ENCODE measurements around the gene CHN1.

CHN1 gene

DNA sequence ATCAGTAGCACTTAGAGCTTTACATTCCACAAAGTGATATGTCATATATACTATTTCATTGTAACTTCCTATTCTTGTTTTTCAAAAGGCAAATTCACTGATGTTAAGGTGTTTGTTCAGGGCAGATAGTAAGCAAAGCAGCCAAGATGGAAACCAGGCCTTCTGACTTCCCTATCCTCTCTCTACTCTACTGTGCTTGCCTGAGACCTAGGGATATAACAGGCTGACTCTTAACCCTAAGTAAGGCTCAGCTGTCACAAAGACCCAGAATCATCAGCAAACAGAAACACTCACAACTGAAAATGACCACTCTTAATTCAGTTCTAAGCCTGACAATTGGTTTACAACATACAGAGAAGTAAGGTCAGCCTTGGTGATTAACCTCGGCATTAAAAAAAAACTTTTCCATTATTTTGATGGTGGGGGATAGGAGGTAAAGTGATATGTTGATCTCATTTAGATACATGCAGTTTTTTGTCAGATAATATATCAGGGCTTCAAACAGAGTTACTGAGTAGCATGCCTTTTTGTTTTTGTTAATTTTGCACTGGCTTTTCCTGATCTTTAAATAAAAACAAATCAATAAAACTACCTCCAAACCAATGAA lies 145.5 kb downstream of the CHN1 start:
- no peak for DNase-seq

DNA sequence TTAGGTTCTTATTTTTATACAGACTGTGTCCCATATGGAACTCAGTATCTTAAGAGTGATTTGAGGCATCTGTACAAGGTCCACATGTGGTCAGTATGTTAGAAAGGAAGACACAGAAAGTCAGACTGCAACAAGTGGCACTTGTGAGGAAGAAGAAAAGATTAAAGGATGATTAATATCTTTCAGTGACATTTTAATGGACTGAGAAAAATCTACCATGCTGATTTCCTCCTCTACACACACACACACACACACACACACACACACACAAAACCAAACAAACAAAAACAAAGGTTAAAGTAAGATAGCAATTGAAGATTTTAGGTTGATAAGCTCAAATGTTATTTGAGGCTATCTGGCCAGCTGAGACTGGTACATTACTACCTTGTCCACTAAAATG lies 146.4 kb downstream of the CHN1 start:
- no peak for DNase-seq

DNA sequence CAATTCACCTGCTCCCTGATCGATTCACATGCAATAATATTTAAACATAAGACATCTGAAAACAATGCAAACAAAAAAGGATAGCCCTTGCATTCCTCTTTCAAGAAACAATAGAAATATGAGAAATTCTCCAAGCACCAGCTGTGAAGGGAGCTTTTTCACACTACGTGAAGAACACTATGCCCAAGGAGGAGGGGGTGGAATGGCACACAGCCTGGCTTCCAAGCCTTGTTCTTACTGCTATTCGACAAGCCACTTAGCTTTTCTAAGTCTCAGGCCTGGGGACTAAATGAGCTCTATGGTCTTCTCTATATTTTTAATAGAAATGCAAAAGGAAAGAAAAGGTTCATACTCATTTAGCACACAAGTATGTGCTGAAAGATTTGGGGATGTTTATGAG lies 148.7 kb downstream of the CHN1 start:
- no peak for DNase-seq

DNA sequence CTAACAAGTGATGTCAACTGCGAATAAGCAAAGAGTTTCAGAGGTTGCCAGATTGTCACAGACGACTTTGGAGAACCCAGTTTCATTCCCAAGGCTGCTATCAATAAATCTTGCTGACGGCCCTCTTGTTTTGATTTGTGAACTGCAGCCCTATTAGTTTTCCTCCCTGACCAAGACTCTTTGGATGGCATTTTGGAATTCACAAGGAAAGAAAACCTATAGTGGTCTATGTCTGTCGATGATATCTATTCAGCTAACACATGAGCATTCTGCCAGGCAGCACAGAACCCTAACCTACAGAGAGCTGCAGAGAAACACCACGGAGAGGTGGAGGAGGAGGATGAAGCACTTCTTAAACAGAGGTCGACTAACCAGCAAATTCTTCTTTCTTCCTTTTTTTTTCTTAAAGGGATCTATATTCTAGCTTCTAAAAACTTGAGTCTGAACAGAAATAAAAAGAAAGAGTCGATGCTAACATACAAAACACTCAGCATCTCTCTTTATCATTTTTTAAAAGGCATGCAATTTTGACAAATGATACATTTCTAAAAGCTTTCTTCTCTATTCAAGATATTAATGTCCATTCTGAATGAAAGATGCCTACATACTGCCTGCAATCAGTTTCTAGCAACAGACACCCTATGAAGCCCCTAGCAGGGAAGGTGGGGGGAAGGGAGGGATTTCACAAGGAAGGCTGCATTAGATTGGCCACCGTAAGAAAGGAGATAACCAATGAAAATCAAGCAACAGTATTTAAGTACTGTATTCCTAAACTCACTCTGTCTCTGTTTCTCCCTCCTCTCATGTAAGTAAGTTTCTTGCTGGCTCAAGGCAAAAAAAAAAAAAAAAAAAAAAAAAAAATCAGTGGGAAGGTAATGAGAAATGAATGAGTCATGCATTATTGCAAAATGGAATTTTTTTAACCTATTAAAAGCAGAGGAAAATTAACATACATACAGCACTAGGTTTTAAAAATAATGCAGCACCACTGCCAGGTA lies 157.9 kb downstream of the CHN1 start:
- DNase-seq = no peak

DNA sequence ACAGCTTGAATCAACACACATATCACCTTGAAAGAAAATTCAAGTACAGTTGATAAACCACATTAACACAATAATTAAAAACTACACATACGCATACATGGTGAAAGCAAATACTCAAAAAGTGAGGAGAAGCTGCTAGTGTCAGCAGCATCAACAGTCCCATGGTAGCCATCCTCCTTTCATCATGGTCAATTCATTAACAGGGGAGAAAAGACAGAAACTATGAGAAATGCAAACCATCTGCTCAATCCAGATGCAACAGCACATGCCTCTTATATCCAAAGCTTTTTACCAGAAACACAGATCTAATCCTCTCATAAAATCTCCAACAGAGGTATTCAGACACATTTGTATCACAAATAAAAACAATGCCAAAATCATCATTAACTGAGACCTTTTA lies 159.0 kb downstream of the CHN1 start:
- no peak for DNase-seq

DNA sequence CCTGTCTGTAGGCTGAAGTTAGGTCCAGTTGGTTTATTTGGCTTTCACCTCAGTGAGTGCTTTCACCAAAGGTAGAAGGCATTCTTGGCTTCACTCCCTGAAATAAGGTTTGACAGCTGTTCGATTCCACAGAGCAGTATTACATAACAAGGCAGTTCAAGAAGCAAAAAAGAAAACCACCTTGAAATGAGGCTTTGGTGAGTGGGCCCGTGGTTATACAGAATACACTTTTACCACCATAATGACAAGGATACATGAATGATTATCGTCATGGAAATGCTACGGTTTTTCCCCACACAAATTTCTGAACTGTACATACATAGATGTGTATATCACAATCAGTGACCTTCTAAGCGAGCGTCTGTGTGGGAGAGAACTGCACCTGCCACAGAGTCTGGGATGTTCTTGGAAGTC lies 160.9 kb downstream of the CHN1 start:
- no peak for DNase-seq

DNA sequence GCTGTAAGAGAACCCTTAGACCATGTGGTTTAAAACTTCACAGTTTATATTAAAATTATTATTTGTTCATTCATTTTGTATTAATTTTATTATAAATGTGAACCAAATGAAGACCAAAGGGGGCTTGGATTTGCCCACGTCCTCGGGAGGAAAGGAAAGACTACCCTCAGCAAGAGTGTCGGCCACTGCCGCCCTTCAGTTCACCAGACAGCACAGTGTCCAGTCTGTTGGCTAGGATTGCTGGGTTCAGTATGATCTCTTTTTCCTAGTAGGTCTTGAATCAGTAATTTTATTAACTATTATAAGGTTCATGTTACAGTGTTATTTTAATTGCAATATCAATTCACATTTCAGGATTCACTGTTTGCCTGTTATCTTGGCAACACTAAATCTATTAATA lies 162.7 kb downstream of the CHN1 start:
- DNase-seq = no peak

DNA sequence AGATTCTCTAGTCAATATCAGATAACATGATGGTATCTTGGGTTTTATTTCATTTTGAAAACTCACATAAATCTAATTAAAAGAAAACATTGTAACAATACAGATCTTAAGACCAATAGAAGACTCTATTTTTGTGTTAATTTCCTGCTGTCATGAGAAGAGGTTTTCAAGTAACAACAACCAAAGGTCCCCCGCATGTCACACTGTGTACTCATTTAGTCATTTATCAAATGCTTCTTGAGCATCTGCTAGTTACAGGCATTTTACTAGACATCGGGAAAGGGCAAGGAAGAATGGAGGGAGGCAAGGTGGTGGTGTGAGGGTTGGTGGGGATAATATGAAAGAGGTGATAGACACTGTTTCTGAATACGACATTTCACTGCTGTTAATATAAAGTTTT lies 163.2 kb downstream of the CHN1 start:
- no peak for DNase-seq

DNA sequence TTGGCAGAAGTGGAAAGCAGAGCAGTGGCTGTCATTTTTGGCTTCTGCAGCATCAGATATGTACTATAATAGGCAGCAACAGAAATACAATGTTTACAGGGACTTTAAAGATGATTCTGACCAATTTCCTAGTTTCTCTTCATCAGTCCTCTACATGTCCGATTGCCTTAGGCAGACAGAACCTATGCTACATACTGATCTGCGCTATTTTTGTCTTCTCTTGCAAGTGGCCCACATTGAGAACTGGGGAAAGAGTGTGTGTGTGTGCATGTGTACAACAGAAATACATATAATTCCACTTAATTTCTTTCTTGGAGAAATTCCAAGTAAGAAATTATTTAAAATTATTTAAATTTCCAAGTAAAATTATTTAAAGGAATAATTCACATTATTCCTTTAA lies 163.8 kb downstream of the CHN1 start:
- DNase-seq = no peak

DNA sequence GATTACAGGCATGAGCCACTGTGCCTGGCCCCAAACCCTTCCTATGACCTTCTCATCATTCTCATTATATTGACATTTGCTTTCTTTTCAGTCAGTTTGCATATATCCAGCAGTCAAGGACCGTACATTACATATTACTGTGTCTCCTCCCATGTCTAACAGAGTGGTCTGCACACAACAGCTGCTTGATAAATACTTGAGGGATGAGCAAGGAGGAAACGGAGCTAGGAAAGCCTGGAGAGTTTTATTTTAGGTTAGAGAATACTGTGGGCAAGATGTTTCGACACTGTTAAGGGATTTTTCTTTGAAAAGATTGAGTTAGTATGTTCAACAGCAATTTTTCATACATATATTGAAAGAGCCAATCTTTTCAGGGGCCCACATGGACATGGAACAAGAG lies 164.7 kb downstream of the CHN1 start:
- no peak for DNase-seq

DNA sequence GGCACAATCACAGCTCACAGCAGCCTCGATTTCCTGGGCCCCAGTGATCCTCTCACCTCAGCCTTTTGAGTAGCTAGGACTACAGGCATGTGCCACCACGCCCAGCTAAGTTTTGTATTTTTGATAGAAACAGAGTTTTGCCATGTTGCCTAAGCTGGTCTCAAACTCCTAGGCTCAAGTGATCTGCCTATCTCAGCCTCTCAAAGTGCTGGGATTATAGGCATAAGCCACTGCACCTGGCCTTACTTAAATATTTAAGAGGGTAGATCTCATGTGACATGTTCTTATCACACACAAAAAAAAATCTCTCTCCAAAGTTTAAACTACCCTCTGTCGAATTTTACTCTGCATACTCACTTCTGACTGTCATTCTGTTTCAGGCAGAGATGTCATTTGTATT lies 165.5 kb downstream of the CHN1 start:
- DNase-seq = no peak

DNA sequence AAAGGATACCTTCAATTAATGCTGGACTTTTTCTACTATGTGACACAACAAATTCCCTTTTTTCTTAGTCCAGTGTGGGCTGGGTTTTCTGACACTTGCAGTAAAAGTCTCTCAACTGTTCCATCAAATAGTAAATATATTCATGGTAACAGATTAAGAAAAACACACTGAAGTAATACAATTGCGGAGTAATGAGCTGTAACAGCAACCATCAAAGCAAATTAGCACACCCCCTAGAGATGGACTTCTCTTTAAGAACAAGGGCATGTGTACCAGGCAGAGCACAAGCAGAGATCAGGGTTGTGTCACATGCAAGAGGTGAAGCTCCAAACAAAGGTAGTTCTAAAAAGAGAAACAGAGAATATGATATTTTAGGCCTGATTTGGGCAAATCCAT lies 168.2 kb downstream of the CHN1 start:
- no peak for DNase-seq

DNA sequence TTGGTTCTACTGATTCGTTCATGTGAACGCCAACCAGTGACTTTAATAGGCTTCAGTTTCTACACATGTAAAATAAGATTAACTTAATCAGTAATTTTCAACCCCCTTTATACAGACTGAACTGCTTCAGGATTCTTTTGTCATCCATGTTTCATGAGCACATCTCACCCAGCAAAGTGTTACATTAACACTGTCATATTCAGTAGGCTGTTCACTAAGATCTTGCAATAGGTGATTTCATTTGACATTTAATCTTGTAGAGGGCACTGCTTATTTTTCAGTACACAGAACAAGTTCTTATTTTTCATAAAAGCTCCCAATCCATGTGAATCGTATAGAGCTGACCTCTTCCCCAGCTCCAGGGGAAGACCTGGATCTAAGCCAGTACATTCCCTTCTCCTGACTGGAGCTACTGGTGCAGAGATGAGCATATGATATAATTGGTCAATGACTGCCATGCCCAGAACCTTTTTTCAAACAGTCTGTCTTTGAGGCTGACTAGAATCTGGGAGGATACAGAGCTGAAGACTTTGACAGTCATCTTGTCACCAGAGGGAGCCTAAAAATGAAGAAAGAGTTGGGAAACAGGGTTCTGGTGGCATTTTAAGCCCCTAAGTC lies 168.7 kb downstream of the CHN1 start:
- no peak for DNase-seq

DNA sequence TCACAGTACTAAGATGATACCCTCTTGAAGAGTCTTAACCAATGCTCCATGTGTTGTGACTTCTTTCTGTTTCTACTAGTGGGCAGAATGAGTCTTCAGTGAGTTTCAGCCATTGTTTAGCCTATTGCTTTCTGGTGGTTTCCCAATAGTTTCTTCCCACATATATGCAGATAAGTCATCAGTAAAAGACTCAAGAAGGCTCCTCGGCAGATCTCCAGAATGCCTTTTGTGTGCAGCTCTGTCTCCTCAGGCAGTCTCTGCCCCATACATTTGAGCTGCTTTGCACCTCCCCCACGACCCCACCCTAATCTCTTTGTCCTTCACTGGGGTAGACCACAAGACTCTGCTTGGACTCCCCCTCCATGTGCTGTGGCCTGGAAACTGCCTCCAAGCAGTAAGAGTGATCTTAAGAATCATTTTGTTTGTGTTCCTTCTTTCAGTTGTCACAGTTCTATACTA lies 169.4 kb downstream of the CHN1 start:
- no peak for DNase-seq

DNA sequence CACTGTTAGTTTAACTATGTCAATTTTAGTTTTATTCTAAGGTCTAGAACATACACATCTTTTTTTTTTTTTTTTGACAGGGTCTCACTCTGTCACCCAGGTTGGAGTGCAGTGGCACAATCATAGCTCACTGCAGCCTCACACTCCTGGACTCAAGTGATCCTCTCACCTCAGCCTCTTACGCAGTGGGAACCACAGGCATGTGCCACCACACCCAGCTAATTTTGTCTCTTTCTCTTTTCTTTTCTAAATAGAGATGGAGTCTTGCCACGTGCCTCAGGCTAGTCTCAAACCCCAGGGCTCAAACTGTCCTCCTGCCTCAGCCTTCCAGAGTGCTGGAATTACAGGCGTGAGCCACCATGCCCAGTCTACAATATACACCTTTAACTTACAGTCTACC lies 171.4 kb downstream of the CHN1 start:
- DNase-seq = no peak

DNA sequence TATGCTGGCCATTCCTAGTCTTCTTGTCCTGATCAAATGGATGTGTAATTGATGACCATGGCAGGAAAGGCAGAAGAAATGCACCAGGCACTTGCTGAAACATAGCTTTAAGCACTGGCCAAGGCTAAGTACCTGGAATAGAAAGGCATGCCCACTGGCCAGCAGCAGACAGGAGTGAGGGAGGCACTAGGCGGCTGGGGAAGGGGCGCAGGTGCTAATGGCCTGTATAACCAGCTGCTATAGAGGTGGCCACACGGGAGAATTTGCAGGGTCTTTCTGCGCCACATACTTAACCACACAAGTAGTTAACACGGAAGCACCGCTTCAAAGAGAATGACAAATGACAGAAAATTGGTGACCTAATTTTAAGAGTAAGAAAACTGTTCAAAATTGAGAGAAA lies 174.6 kb downstream of the CHN1 start:
- no peak for DNase-seq

DNA sequence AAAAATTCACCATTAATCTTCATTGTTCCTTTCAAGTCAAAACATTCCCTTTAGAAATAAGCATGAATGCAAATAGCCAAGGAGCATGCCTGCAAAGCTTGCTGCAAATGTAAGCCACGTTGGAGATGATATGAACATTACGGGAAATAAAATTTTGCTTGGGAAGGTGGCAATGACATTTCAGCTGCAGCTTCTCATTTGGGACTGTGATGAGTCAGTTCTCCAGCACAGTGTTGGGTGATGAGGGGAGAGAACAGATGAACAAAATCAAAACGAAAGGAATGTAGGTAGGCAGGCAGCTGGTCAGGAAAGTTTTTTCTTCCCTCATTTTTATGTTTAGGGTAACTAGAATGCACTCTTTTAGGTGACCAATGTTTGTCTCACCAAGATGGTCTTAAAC lies 175.6 kb downstream of the CHN1 start:
- no peak for DNase-seq

DNA sequence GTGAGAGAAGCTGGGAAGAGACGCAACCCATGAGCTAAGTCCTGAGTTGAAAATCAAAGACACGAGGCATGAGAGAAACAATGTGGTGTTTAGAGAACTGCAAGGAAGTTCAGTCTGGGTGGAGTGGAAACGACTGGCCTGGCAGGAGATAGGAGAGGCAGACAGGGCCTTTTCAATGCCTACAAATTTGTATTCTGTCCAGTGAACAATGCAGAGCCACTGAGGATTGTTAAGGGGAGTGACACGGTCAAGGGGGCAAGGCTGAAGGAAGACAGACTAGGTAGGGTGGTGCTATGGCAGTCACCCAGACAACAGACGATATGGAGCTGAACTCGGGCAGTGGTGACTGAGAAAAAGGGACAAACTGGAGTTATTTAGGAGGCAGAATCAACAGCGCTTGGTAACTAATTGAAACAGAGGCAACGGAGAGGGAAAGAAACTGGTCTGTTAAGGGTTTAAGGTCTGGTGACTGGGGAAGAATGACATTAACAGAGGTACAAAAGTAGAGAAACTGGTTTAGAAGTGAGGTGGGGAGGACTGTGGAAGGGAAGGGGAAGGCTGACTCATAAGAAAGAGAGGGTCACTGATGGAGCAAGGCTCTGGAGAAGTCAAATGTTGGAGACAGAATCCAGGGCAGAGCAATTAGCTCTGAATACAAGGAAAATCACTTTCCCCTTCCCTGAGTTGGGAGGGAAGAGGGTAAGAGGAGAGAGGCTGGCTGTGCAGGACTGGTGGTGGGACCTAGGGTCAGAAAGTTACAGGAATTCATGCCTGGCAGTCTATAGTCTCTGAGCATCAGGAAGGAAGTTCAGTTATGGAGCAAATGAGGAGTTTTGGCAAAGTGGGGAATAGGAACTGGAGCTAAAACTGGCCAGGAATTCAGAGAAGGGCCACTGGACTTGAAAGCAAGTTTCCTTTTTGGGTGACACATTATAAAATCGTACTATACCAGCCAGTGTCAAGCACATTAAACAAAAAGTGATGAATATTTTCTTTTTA lies 177.5 kb downstream of the CHN1 start:
- DNase-seq = no peak

DNA sequence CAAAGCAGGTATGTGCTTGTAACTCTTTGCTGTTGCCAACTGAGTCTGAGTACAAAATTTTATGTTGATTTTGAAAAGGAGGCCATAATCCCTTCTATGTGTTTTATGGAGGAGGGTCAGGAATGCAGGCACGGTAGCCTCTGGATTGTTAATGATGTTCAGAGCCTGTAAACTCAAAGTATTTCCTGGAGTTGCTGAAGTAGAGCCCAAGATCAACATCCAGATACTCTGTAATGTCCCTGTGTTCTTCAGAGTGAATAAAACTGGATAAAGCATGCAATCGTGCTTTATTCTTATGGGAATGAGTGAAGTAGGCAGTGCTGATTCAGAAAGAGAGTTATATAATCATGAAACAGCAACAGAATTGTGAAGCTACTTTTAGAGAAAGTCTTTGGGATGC lies 179.1 kb downstream of the CHN1 start:
- DNase-seq = no peak

DNA sequence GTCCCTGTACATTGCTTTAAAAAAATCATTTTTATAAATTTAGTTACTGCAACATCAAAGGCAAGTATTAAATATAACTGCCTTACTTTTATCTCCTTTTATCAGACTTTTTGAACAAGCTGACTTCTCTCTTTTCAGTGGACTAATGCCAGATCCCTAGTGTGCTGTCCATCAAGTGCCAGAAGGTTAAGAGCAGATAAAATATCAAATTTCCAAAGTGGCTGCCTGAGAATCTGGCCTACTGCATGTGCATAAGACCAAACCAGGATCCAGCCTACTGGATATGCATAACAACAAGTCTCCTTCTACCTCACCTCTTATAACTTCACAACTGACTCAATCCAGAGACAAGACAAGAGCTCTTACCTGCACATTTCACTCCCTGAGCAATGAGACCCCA lies 181.1 kb downstream of the CHN1 start:
- DNase-seq = no peak

DNA sequence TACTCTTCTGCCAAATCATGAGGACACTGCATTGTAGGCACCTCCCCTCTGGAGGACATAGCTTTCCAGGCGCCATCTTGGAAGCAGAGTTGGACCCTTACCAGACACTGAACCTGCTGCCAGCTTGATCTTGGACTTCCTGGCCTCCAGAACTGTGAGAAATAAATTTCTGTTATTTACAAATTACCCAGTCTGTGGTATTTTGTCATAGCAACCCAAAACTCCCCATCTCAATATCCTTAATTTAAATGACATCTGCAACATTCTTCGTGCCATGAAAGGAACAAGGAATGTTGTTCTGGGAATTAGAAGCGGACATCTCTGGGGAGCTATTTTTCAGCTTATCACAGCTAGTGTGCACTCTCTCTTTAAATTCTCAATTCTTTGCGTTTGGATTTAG lies 183.6 kb downstream of the CHN1 start:
- DNase-seq = no peak

DNA sequence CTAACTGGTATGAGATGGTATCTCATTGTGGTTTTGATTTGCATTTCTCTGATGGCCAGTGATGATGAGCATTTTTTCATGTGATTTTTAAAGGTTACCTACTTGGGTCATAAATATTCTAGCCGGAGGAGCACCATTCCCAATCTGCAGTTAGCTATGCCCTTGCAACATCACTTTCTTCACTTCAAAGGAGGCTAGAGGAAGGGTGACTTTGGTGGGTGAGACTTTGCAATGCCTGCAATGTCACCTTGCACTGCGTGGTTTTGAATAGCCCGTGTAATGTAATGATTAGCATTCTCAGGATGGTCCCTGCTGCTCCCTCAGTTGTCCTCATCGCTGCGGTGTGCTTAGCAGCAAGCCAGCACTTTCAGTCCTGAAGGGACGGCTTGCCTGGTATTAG lies 184.8 kb downstream of the CHN1 start:
- no peak for DNase-seq

DNA sequence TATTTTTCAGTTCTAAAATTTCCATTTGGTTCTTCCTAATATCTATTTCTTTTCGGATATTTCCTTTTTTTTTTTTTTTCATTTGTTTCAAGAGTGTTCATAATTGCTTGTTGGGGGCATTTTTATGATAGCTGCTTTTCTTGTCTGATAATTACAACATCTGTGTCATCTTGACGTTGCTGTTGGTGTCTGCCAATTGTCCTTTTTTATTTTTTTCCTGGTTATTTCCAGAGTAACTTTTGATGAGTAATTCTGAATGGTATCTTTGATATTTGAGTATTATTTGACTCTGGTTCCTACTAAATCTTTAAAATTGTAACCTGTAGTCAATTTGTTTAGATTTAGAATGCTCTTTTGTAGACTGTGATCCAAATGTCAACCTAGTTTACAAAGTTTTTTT lies 189.7 kb downstream of the CHN1 start:
- DNase-seq = no peak

All from activated CD4-positive, CD25-positive, alpha-beta regulatory T cell (primary cell).